T-helper 1 cell treated with Interleukin-12 subunit alpha and Interleukin-12 subunit beta and Interleukin-4 antibody, amounts not matched to agents 30 μg/mL and 1 μg/mL, for 36 hours (primary cell): ENCODE measurements around the gene ATP11A.
"Not testable (repeated sequence)": the region's sequence is repeated elsewhere in the genome, so short reads cannot be mapped to it uniquely, and the experiment has no call there.

Experiments used
- H3K27ac Mint-ChIP-seq: one replicate; pipeline ENCODE4 v1.8.0; 2021; ENCODE audit warnings: mild to moderate bottlenecking, mixed read lengths
- H3K27me3 Mint-ChIP-seq: one replicate; pipeline ENCODE4 v1.8.0; 2021; ENCODE audit warnings: low read depth, mixed read lengths
- H3K36me3 Mint-ChIP-seq: one replicate; pipeline ENCODE4 v1.8.0; 2021; ENCODE audit warnings: low read depth, mixed read lengths
- H3K4me1 Mint-ChIP-seq: one replicate; pipeline ENCODE4 v1.8.0; 2021; ENCODE audit warnings: low read depth, mixed read lengths
- H3K4me3 Mint-ChIP-seq: one replicate; pipeline ENCODE4 v1.8.0; 2021; ENCODE audit warnings: mild to moderate bottlenecking, moderate library complexity, mixed read lengths
- H3K9me3 Mint-ChIP-seq: one replicate; pipeline ENCODE4 v1.8.0; 2021; ENCODE audit warnings: mixed read lengths

The ATP11A gene

DNA sequence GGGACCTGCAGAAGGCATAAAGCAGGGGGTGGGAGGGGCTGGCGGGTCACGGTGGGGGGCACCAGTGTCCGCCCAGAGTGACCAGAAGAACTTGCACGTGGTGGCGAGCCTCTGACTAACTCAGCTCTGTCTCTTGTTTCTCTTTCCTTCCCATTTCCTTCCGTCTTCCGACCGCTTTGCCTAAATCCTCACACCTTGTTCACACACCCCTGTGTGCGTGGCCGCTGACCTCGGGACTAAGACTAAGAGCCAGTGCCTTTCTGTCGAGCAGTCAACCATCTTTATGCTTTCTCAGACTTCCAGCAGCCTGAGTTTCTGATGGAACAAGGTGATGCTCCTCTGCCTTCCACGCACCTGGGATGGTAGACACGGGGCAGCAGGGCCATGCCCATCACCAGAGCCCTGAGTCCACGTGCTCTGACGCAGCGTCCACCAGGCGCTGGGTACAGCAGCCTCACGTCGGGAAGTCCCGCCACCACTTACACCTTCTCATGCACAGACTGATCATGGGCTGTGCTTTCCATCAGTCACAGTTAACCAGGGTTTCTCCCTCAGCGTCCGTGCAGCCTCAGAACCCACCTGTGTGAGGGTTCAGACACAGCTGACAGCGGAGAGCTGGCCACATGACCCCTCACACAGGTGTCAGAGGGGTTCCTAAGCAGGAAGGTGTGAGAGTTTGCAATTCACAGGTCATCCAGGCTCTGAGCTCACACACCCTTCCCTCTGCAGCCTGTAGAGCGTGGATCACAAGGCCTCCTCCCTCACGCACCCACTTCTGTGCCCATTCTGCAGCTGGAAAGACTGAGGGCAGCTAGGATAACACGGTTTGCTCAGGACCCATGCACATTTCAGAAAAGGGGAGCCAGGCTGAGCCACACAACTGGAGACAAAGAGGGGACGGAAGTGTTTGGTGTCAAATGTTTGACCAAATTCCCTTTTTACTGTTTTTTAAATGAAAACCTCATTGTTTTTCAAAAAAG, 188.4 kb downstream of the ATP11A start:
- no peak overlapping the region for H3K27ac Mint-ChIP-seq

DNA sequence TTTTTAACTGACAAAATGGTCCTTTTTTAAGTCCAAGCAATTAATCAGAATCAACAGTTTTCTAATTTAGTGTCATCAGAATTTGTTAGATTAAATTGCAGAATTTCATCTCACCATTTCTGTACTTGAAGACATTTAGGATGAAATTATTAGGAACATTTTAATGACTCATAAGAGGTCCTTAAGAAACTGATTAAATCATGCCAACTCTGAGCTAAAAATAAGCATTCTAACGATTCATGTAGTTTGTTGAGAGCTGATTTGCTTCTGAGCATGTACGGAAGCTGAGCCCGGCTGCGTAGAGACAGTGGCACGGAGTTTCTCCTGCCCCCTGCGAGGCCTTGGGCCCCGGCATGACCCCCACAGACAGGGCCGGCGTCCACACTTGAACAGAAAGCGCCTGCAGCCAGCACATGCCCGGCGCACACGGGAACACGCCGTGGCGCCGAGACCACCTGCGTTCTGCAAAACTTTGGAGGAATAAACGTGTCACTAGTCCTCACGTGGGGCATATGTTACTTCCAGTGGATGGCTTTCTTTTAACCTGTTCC, 189.5 kb downstream of the ATP11A start:
- Mint-ChIP-seq H3K4me3 (no peak overlapping the region), H3K27me3 (no peaks in the 10 kb centered on the region), H3K36me3 (peaks cover 12% of the 10 kb centered on the region), H3K4me1 (peaks cover 3% of the 10 kb centered on the region), H3K9me3 (no peaks in the 10 kb centered on the region), H3K27ac (no peak overlapping the region)

More for the DNA sequence above, 188.4 kb downstream of the ATP11A start:
- no peak overlapping the region for H3K4me3 Mint-ChIP-seq
- peaks cover 10% of the 10 kb centered on the region for H3K4me1 Mint-ChIP-seq
- no peaks in the 10 kb centered on the region for H3K27me3 Mint-ChIP-seq
- peaks cover 18% of the 10 kb centered on the region for H3K36me3 Mint-ChIP-seq
- peaks cover 5% of the 10 kb centered on the region for H3K9me3 Mint-ChIP-seq

DNA sequence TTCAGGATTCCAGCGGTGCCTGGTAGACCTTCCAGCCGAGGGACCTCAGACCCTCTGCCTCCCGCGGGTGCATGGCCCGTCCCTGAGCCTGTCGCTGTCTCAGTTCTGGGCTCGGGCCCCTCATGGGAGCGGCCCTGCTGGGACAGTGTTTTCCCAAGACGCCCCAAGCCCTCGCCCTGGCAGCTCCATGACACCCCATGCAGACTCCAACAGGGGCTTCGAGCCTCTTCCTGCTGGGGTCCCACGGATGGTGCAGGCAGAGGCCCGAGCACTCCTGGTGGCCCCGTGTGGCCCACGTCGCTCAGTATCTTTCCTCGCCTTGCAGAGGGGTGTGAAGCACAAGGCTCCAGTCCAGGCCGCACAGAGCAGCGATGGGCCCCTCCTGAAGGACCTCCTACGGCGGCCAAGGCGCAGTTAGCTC, 190.4 kb downstream of the ATP11A start:
- Mint-ChIP-seq H3K9me3 (no peaks in the 10 kb centered on the region), H3K4me1 (no peaks in the 10 kb centered on the region), H3K4me3 (no peak overlapping the region), H3K27ac (no peak overlapping the region), H3K36me3 (peaks cover 11% of the 10 kb centered on the region), H3K27me3 (no peaks in the 10 kb centered on the region)

DNA sequence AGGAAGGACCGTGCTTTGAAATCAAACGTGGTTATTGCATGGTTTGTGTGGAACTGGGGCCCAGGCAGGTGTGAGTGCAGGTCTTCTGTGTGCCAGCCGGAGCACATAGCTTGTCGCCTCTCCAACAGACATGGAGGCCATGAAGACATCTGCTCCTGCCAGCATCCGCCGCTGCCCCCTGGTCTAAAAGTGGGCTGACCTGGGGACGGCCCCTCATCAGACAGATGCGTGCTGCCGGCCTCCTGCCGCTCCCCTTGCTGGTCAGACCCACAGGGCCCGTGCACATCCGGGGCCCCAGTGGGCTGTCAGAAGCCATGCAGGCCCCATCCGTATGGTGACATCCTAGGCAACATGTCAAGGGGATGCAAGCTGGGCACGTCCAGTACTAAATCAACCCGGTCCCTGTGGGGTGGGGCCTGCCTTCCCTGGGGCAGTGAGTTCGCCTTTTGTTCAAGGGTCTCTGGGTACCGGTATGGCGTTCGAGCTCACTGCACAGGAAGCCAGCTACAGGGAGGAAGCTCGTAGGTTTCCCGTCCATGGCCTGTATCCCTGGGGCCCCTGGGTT, 191.2 kb downstream of the ATP11A start:
- H3K4me3 Mint-ChIP-seq, result no peak overlapping the region
- H3K27ac Mint-ChIP-seq, result no peak overlapping the region
- H3K36me3 Mint-ChIP-seq, result peaks cover 8% of the 10 kb centered on the region
- H3K4me1 Mint-ChIP-seq, result no peaks in the 10 kb centered on the region
- no peaks in the 10 kb centered on the region for H3K27me3 Mint-ChIP-seq
- H3K9me3 Mint-ChIP-seq, result no peaks in the 10 kb centered on the region

DNA sequence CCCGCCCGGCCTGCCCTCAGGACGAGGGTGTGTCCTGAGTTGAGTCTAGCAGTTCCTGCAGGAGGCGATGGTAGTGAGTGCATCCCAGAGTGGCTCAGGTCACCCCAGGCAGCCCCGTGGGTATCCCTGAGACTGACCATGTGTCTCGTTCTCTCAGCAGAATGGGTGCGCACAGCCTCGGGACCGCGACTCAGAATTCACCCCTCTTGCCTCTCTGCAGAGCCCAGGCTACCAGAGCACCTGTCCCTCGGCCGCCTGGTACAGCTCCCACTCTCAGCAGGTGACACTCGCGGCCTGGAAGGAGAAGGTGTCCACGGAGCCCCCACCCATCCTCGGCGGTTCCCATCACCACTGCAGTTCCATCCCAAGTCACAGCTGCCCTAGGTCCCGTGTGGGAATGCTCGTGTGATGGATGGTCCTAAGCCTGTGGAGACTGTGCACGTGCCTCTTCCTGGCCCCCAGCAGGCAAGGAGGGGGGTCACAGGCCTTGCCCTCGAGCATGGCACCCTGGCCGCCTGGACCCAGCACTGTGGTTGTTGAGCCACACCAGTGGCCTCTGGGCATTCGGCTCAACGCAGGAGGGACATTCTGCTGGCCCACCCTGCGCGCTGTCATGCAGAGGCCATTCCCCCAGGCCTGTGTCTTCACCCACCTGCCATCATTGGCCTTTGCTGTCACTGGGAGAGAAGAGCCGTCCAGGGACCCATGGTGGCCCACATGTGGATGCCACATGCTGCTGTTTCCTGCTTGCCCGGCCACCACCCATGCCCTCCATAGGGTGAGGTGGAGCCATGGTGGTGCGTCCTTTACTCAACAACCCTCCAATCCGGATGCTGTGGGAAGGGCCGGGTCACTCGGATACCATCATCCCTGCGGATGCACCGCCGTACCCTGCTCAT, 192.1 kb downstream of the ATP11A start:
- H3K27me3 Mint-ChIP-seq, result no peaks in the 10 kb centered on the region
- H3K9me3 Mint-ChIP-seq, result no peaks in the 10 kb centered on the region
- no peak overlapping the region for H3K27ac Mint-ChIP-seq
- peaks cover 8% of the 10 kb centered on the region for H3K36me3 Mint-ChIP-seq
- no peak overlapping the region for H3K4me3 Mint-ChIP-seq
- no peaks in the 10 kb centered on the region for H3K4me1 Mint-ChIP-seq

DNA sequence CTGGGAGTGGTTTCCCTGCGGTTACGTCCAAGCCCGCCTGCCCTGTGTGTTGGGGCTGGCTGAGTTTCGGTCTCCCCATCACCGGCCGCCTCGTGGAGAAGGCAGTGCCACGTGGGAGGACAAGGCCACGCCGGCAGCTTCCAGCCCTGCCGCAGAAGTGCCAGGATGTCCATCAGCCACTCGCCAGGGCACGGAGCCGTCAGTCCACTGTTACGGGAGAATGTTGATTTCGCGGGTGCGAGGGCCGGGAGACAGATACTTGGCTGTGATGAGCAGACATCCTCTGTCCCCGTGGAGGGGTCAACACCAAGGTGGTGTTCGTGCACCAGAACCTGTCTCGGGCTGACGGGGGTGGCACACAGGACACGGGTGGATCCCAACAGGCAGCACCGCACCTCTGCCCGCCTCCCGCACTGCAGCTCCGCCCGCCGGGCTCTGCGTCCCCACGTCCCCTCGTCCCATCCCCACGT, 192.8 kb downstream of the ATP11A start:
- H3K4me1 Mint-ChIP-seq, result no peaks in the 10 kb centered on the region
- no peaks in the 10 kb centered on the region for H3K9me3 Mint-ChIP-seq
- H3K27me3 Mint-ChIP-seq, result no peaks in the 10 kb centered on the region
- H3K36me3 Mint-ChIP-seq, result peaks cover 8% of the 10 kb centered on the region
- no peak overlapping the region for H3K27ac Mint-ChIP-seq
- H3K4me3 Mint-ChIP-seq, result no peak overlapping the region

DNA sequence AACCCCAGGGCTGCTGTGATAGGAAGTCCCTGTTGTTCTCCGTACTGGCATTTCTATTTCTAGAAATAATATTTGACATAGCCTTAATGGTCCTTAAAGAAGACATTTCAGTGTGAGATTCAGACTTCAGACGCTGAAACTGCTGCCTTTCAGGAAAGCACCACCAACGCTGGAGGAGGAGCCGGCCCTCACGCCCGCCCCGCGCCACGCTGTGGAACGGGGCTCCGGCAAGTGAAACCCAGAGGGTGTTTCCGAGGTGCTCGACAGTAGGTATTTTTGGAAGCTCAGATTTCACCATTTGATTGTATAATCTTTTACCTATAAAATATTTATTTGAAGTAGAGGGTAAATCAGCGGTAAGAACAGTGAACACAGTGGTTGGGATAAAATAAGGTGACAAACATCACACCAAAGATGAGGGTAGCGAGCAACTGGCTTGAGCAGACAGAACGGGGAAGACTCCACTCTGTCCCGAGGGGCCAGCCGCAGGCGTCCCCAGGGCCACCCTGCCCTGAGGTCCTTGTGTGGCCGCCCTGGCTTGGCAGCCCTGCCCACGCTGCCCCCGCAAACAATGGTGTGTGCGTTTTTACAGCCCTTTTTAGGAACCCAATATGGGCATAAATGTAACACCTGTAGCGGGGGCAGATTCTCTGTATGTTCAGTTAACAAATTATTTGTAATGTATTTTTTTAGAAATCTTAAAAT, 193.6 kb downstream of the ATP11A start:
- H3K27ac Mint-ChIP-seq, result no peak overlapping the region
- no peaks in the 10 kb centered on the region for H3K4me1 Mint-ChIP-seq
- no peaks in the 10 kb centered on the region for H3K27me3 Mint-ChIP-seq
- H3K4me3 Mint-ChIP-seq, result no peak overlapping the region
- H3K9me3 Mint-ChIP-seq, result no peaks in the 10 kb centered on the region
- peaks cover 6% of the 10 kb centered on the region for H3K36me3 Mint-ChIP-seq

DNA sequence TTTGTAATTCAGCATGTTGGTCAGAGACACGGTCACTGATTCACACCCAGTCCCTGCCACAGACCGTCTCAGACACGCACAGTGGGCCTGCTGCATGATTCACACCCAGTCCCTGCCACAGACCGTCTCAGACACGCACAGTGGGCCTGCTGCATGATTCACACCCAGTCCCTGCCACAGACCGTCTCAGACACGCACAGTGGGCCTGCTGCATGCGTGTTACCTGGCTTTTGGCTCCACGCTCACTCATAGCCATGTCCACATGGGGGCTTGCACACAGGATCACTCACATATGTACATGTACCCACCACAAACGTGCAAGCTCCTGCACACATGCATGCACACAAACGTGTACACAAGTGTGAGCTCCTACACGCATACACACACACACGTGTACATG, 194.9 kb downstream of the ATP11A start:
- H3K4me1 Mint-ChIP-seq, result not testable (repeated sequence)

DNA sequence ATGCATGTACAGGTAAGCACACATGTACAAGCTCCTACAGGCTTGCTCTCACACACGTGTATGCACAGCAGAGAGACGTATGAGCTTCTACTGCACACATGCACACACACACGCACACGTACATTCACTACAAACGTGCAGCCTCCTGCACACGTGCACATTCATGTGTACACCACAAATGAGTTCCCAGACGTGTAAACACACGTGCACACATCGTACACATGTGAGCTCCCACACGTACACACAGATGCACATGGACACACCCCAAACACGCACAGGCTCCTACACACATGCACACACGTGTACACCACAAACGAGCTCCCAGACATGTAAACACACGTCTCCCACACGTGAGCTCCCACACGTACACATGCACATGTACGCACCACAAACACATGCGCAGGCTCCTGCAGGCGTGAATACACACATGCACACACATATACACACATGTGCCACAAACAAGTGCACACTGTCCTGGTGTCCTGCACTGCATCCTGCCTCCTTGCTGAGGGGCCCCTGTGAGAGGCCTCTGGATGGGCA, 195.5 kb downstream of the ATP11A start:
- Mint-ChIP-seq H3K27me3 (no peaks in the 10 kb centered on the region), H3K4me1 (no peaks in the 10 kb centered on the region), H3K36me3 (peaks cover 4% of the 10 kb centered on the region), H3K4me3 (no peak overlapping the region), H3K27ac (no peak overlapping the region), H3K9me3 (no peaks in the 10 kb centered on the region)

More for the DNA sequence above, 194.9 kb downstream of the ATP11A start:
- not testable (repeated sequence) for H3K27ac Mint-ChIP-seq, H3K4me3 Mint-ChIP-seq, H3K27me3 Mint-ChIP-seq, H3K36me3 Mint-ChIP-seq, H3K9me3 Mint-ChIP-seq

DNA sequence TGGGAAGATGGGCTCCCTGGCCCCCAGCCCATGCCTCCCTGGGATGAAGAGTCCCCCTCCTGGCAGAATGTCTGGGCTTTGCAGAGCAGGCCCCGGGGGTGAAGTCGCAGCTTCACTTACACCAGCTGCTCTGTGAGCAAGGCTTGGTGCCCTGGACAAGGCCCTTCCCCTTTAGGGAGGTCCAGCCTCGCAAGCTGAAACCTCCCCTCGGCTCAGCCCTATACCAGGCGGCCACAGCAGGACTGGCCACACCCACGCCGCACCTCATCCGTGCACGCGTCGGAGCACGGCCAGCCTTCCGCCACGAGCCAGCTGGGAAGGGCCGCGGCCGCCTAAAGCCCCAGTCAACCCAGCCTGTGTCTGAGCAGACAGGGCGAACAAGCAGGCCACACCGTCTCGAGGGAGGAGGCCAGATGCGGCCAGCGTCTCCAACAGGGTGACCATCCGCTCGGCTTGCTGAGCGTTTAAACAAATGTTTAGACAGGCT, 196.0 kb downstream of the ATP11A start:
- H3K4me1 Mint-ChIP-seq, result no peaks in the 10 kb centered on the region
- H3K36me3 Mint-ChIP-seq, result peaks cover 4% of the 10 kb centered on the region
- no peaks in the 10 kb centered on the region for H3K9me3 Mint-ChIP-seq
- H3K27ac Mint-ChIP-seq, result no peak overlapping the region
- H3K27me3 Mint-ChIP-seq, result no peaks in the 10 kb centered on the region
- no peak overlapping the region for H3K4me3 Mint-ChIP-seq

DNA sequence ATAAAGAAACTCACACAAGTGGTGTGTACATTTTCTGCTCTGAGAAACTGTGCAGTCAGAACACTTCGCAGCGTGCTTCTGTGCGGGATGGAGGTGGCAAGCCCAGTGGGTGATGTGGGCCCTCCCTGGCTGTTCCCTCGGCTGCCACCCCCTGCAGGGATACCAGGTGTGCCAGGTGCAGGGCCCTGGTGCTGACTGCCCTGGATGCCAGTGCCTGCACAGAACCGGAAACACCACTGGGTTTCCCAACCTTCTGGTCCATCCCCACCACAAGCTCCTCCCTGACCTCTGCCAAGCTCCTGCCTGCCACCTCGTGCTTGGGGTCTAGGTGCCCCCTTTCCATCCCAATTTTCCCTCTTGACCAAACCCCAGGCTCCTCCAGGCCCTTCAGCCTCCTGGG, 197.3 kb downstream of the ATP11A start:
- no peak overlapping the region for H3K4me3 Mint-ChIP-seq
- H3K9me3 Mint-ChIP-seq, result no peaks in the 10 kb centered on the region
- H3K27ac Mint-ChIP-seq, result no peak overlapping the region
- no peaks in the 10 kb centered on the region for H3K4me1 Mint-ChIP-seq
- peaks cover 4% of the 10 kb centered on the region for H3K36me3 Mint-ChIP-seq
- H3K27me3 Mint-ChIP-seq, result peaks cover 1% of the 10 kb centered on the region

DNA sequence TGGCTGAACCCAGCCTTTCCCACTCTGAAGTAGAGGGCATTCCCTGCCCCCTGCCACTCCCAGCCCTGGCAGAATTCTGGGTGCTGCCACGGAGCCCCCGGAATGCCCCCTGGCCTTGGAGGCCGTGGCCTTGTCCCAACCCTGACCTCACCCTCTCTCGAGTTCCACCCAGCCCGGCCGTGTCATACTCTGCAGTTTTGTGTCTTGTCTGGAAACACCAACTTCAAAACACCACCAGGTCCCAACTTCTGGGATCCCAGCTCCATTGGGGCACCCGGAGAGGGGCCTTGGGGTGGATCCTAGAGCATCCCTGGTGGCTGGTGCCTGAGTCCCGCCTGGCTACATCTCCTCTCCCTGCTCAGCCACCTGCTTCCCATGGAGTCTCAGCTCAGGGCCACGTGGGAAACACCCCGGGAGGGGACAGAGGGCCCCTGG, 197.7 kb downstream of the ATP11A start:
- Mint-ChIP-seq H3K27me3 (peaks cover 4% of the 10 kb centered on the region), H3K9me3 (no peaks in the 10 kb centered on the region), H3K4me1 (no peaks in the 10 kb centered on the region), H3K27ac (no peak overlapping the region), H3K36me3 (peaks cover 4% of the 10 kb centered on the region), H3K4me3 (no peak overlapping the region)
